NCI-H1930 (cell line): Measurements from ENCODE around the gene TMEM178B.
"Not testable (repeated sequence)": the region's sequence is repeated elsewhere in the genome, so short reads cannot be mapped to it uniquely, and the experiment has no call there.

ENCODE experiments used
- DNase-seq, 2 experiments: peaks; one replicate each; lab custom pipeline; 2025; lab: John Stamatoyannopoulos, UW

Gene TMEM178B

GRCh38 chr7:141312828-141313521 lies 239.1 kb downstream of the TMEM178B start:
- no peak for DNase-seq

GRCh38 chr7:141313896-141314295 lies 240.0 kb downstream of the TMEM178B start:
- no peak for DNase-seq

GRCh38 chr7:141317033-141317585 lies 243.2 kb downstream of the TMEM178B start:
- no peak for DNase-seq

GRCh38 chr7:141320287-141320686 lies 246.4 kb downstream of the TMEM178B start:
- no peak for DNase-seq

DNA sequence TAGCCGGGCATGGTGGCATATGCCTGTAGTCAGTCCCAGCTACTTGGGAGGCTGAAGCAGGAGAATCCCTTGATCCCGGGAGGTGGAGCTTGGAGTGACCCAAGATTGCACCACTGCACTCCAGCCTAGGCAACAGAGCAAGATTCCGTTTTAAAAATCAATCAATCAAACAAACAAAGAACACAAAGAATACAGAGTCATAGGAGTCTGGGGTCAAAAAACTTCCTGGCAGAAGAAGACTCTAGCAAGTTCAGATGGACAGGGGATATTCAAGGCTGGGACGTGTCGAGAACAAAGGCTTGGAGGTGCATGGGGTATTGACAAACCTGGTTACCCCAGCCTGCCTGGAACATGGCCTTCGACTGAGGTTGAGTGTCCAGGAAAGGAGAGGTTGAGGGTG lies 248.5 kb downstream of the TMEM178B start:
- DNase-seq, result no peak

DNA sequence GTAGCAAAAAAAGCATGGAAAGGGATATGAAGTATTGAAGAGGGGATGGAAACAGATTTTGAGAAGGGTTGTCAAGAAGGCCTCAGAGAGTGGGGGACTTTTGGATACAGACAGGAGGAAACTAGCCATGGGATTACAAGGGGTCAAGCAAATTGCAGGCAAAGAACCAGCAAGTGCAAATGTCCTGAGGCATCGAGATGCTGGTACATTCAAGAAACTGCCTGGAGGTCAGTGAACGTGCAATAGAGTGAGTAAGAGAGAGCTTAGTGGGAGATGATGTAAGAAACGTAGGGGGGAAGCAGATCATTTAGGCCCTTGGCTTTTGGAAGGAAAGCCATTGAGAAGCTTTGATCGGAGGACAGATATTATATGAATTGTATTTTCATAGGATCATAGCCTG lies 250.0 kb downstream of the TMEM178B start:
- no peak for DNase-seq

- no peak for DNase-seq
Measured at GRCh38 chr7:141324870-141325269, 251.0 kb downstream of the TMEM178B start.

- DNase-seq, result no peak
Measured at GRCh38 chr7:141325275-141325674, 251.4 kb downstream of the TMEM178B start.

GRCh38 chr7:141328290-141328689 lies 254.4 kb downstream of the TMEM178B start:
- no peak for DNase-seq

GRCh38 chr7:141330285-141330684 lies 256.4 kb downstream of the TMEM178B start:
- DNase-seq, result not testable (repeated sequence)

GRCh38 chr7:141333459-141333858 lies 259.6 kb downstream of the TMEM178B start:
- no peak for DNase-seq

- no peak for DNase-seq
Measured at GRCh38 chr7:141335164-141335563, 261.3 kb downstream of the TMEM178B start.

GRCh38 chr7:141339603-141340002 lies 265.7 kb downstream of the TMEM178B start:
- no peak for DNase-seq

- no peak for DNase-seq
Measured at GRCh38 chr7:141340991-141341390, 267.1 kb downstream of the TMEM178B start.

GRCh38 chr7:141342621-141343408 lies 269.0 kb downstream of the TMEM178B start:
- DNase-seq, result no peak

DNA sequence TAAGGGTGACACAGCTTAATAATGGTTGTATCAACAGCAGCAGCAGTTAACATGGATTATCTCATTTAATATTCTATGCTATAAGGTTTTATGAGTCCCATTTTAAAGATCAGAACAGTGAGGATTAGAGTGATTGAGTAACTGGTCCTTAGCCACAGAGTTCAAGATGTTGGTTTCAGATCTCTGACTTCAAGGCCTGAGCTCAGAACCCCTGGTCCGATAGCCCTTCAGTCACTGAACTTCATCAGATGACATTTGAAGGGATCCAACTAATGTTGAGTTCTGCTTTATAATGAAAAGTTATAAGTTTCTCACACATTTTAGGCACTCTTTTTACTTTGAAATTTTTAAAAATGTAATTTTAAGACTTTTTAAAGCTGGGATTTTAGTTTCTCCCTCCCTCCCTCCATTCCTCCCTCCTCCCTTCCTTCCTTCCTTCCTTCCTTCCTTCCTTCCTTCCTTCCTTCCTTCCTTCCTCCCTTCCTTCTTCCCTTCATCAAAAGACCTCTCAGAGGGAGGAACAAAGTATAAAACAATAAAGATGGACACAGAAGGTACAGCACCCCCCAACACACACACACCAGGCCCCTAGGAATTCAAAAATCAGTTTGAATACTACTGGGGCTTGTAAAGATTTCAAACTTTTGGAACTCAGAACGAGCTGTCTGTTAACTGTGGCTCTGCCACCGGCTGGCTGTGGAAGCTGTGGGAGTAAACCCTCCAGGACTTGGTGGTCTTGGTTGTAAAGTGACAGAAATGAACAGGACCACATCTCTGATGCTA lies 270.5 kb downstream of the TMEM178B start:
- DNase-seq, result no peak

- no peak for DNase-seq
Measured at GRCh38 chr7:141348728-141349127, 274.9 kb downstream of the TMEM178B start.

- no peak for DNase-seq
Measured at GRCh38 chr7:141349338-141349737, 275.5 kb downstream of the TMEM178B start.

DNA sequence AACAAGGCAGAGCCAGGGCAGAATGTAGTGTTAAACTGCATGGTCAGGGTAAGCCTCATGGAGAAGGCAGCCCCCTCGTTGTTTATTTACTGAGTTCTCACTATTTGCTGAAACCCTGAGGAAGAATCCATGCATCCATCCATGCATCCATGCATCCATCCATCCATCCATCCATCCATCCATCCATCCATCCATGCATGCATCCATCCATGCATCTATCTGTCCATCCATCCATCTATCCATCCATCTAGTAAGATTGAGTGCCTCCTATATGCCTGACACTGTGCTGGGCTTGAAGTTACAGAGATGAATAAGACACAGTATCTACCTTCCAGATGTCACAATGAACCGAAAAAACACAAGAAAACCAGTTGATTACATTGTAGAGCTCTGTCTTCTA lies 275.9 kb downstream of the TMEM178B start:
- no peak for DNase-seq

DNA sequence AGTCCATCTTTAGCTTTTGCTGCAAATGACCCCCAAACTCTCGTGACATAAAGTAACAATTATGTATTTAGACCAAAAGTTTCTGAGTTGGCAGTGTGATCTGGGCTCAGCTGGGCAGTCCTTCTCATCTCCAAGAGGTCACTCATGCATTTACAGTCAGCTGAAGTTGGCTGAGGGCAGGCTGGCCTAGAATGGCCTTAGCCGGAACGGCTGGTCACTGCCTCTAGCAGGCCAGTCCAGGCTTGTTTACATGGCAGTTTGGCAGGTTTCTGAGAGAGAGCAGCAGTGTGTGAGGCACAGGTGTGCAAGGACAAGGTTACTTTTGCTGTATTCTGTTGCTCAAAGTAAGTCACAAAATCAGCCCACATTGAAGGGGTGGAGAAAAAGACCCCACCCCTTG lies 277.3 kb downstream of the TMEM178B start:
- DNase-seq, result no peak

GRCh38 chr7:141352955-141353354 lies 279.1 kb downstream of the TMEM178B start:
- no peak for DNase-seq

DNA sequence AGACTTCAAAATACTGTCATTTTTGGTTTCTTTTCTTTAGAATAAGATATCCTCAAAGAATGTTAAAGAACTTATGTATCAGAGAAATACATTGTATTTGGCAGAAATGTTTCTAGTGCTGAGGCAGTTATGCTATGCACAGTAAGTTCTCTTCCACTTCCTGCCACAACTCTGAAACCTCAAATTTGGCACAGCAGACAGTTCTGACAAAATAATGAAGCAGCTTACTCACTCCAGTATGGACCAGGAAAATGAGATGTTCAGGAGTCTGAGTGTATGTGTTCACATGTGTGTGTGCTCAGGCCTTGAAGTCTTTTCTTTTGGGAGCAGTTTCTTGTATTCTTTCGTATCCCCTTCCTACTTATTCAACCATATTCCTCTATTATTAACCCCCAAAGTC lies 280.4 kb downstream of the TMEM178B start:
- DNase-seq, result no peak
